WTC11 (cell line): ENCODE data around the gene CBLB. TPM values are rescaled to one million over a fixed set of nuclear protein-coding genes. Genes with fewer than 3 reads are reported as not detected.

Experiments used
- ATAC-seq: fragments of 200-7000 bp; cut with Tn5 transposase; 2 replicates; pipeline ENCODE4 v1.10.0; 2021; ENCODE audit warnings: mild to moderate bottlenecking, moderate library complexity
- CTCF ChIA-PET: fragments of 300-600 bp; sonication (Branson Sonifier 250); formaldehyde crosslinking; loops from one replicate; lab custom pipeline; 2021; ENCODE audit warnings: antibody characterized with exemption; lab: Charles Lee
- POLR2A ChIA-PET: fragments of 350-600 bp; sonication (Branson Sonifier 250); formaldehyde crosslinking; loops from one replicate; lab custom pipeline; 2021; ENCODE audit warnings: antibody characterized with exemption; lab: Charles Lee
- DNase-seq: peaks from one replicate; pipeline ENCODE4 v3.0.0; 2021; ENCODE audit warnings: low spot score
- H3K27ac Mint-ChIP-seq: 2 replicates; pipeline ENCODE4 v1.8.0; 2021; ENCODE audit warnings: mixed read lengths
- H3K27me3 Mint-ChIP-seq: 2 replicates; pipeline ENCODE4 v1.8.0; 2021; ENCODE audit warnings: low read depth, mild to moderate bottlenecking, moderate library complexity, mixed read lengths
- H3K36me3 Mint-ChIP-seq: 2 replicates; pipeline ENCODE4 v1.8.0; 2021; ENCODE audit warnings: mixed read lengths
- H3K4me1 Mint-ChIP-seq: 2 replicates; pipeline ENCODE4 v1.8.0; 2022; ENCODE audit warnings: mixed read lengths
- H3K4me3 Mint-ChIP-seq: 2 replicates; pipeline ENCODE4 v1.8.0; 2021; ENCODE audit warnings: mild to moderate bottlenecking, moderate library complexity, mixed read lengths
- H3K9me3 Mint-ChIP-seq: 2 replicates; pipeline ENCODE4 v1.8.0; 2021; ENCODE audit warnings: mixed read lengths
- ARID4B ChIP-seq: sonication (generic); formaldehyde crosslinking; IDR thresholded peaks from 2 replicates; pipeline ENCODE4 v1.8.0; 2023; ENCODE audit warnings: missing genetic modification reagents, mild to moderate bottlenecking, borderline replicate concordance
- CBFB ChIP-seq: sonication (generic); formaldehyde crosslinking; IDR thresholded peaks from 2 replicates; pipeline ENCODE4 v1.8.1; 2022; ENCODE audit warnings: mild to moderate bottlenecking, low read depth, missing genetic modification reagents
- E2F1 ChIP-seq: sonication (generic); formaldehyde crosslinking; IDR thresholded peaks from 2 replicates; pipeline ENCODE4 v1.8.0; 2022; ENCODE audit warnings: mild to moderate bottlenecking, missing genetic modification reagents
- E2F4 ChIP-seq: sonication (generic); formaldehyde crosslinking; IDR thresholded peaks from 2 replicates; pipeline ENCODE4 v1.8.1; 2022; ENCODE audit warnings: low read depth, mild to moderate bottlenecking, moderate library complexity, missing genetic modification reagents, borderline replicate concordance
- ESRRA ChIP-seq: sonication (generic); formaldehyde crosslinking; IDR thresholded peaks from 2 replicates; pipeline ENCODE4 v1.8.1; 2022; ENCODE audit warnings: mild to moderate bottlenecking, missing genetic modification reagents, borderline replicate concordance
- GABPB1 ChIP-seq: sonication (generic); formaldehyde crosslinking; IDR thresholded peaks from 2 replicates; pipeline ENCODE4 v1.8.1; 2023; ENCODE audit warnings: mild to moderate bottlenecking, missing genetic modification reagents
- GRHL2 ChIP-seq: fragments of 250-450 bp; sonication (Bioruptor Pico); IDR thresholded peaks from 2 replicates; pipeline ENCODE4 v1.8.0; 2022; ENCODE audit warnings: mild to moderate bottlenecking, moderate library complexity; ENCODE audit not compliant: insufficient replicate concordance, severe bottlenecking
- IRF2 ChIP-seq: sonication (generic); formaldehyde crosslinking; IDR thresholded peaks from 2 replicates; pipeline ENCODE4 v1.8.0; 2022; ENCODE audit warnings: low read depth, missing genetic modification reagents, borderline replicate concordance
- MAX ChIP-seq: sonication (generic); formaldehyde crosslinking; IDR thresholded peaks from 2 replicates; pipeline ENCODE4 v1.8.0; 2022; ENCODE audit warnings: mild to moderate bottlenecking, missing genetic modification reagents
- NFE2L1 ChIP-seq: sonication (generic); formaldehyde crosslinking; IDR thresholded peaks from 2 replicates; pipeline ENCODE4 v1.8.1; 2023; ENCODE audit warnings: missing genetic modification reagents
- NFYB ChIP-seq: sonication (generic); formaldehyde crosslinking; conservative IDR thresholded peaks from 2 replicates; pipeline ENCODE4 v1.8.0; 2022; ENCODE audit warnings: low read depth, missing genetic modification reagents
- ZBTB43 ChIP-seq: sonication (generic); formaldehyde crosslinking; IDR thresholded peaks from 2 replicates; pipeline ENCODE4 v1.8.1; 2023; ENCODE audit warnings: mild to moderate bottlenecking, missing genetic modification reagents
- ZNF232 ChIP-seq: sonication (generic); formaldehyde crosslinking; IDR thresholded peaks from 2 replicates; pipeline ENCODE4 v1.8.0; 2022; ENCODE audit warnings: mild to moderate bottlenecking, missing genetic modification reagents
- total RNA-seq: library from RNA; stranded (reverse); gene quantifications from 3 replicates; pipeline ENCODE4 v1.2.3, GENCODE V29; 2021

Gene CBLB
- total RNA-seq, 1 experiment from 2014 or later: 19.8 TPM

GRCh38 chr3:105867712-105868430 is 941 bp downstream of the CBLB start (continued):
- TF ChIP-seq ARID4B (CRISPR knock-in tag) (no peak), CBFB (CRISPR knock-in tag) (no peak), GRHL2 (CRISPR knock-in tag) (no peak)

GRCh38 chr3:105866656-105867653 is 1.9 kb downstream of the CBLB start:
- CTCF ChIA-PET: no interaction called here
- no peak for DNase-seq

More at GRCh38 chr3:105866656-105867653, 1.9 kb downstream of the CBLB start:
- no peak for ATAC-seq
- peak overlapping the region; percentile 100 for H3K4me3 Mint-ChIP-seq
- H3K9me3 Mint-ChIP-seq: no peaks in the 10 kb centered on the region
- peak overlapping the region; percentile 24; the same call in 1 of the 2 replicates for H3K27ac Mint-ChIP-seq
- peaks cover 9% of the 10 kb centered on the region for H3K36me3 Mint-ChIP-seq
- no peaks in the 10 kb centered on the region for H3K27me3 Mint-ChIP-seq
- TF ChIP-seq GABPB1 (CRISPR knock-in tag) (no peak), NFYB (CRISPR knock-in tag) (no peak), MAX (CRISPR knock-in tag) (no peak), IRF2 (CRISPR knock-in tag) (no peak), NFE2L1 (CRISPR knock-in tag) (no peak), E2F4 (CRISPR knock-in tag) (no peak), ZNF232 (CRISPR knock-in tag) (no peak), ESRRA (CRISPR knock-in tag) (no peak), ZBTB43 (CRISPR knock-in tag) (no peak), E2F1 (no peak)
- POLR2A ChIA-PET: no interaction called here
- H3K4me1 Mint-ChIP-seq: peaks cover 28% of the 10 kb centered on the region
